ENCODE data around the gene PLEKHH2. TPM values are rescaled to one million over a fixed set of nuclear protein-coding genes. Genes with fewer than 3 reads are reported as not detected.

Gene PLEKHH2
- 0.21 TPM for total RNA-seq (2013)
- polyA plus RNA-seq (not detected), polyA minus RNA-seq (not detected in 2 replicates), total RNA-seq (0 to 5.8 (median 0.25) reads per million in 11 experiments)

DNA sequence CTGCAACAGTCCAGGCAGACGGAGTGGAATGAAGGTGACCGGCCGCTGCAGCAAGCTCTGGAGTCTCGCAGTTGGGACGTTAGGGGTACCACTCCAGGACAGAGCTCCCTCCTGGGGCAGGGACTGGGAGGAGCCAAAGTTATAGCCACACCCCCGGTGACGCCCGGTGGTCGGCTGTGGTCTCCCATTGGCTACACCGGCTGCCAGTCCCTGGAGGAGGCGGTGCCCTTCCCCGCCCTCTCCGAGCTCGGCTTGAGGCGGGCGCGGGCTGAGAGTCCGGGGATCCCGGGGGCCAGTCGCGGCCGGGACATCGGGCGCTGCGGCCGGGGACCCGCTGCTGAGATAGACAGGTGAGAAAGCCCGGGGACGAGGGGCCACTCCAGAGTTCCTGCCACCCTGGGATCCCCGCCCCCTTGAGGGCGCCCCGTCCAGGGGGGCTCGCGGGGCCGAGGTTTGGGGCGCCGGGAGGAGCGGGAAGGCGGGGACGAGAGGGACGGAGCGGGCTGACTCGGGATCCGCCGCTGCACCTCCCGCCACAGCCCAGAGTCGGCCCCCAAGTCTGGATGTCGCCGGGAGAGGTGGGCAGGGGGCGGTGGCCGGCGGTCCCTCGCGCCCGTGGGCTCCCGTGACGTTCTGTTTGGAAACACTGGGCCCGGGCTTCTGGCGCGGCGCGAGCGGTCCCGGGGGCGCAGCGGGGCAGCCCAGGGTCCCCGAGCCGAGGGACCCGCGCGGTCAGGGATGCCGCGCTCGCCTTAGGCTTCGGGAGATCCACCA lies at the start of gene PLEKHH2:
Gene PLEKHH2, plus strand, starts transcription at position 231 of the 774 bp plus-strand sequence. CDS start 7,414 bp downstream, outside the sequence.
- peaks cover 0 to 6% of the 10 kb centered on the region in 2 donors for H3K36me3 Mint-ChIP-seq
- Histone ChIP-seq H3K27ac (ENCODE audit: low read depth in 1 of 2, low read length in 2 of 2) (no peak within 1 kb of the TSS), H4K20me1 (ENCODE audit: insufficient read depth, low read length) (no peaks in the 10 kb centered on the region), H3K4me2 (replicated peaks; ENCODE audit: extremely low read depth, low read length, poor library complexity, severe bottlenecking) (peak within 1 kb of the TSS; percentile 89), H2AFZ (ENCODE audit: insufficient read depth, low read depth, low read length, poor library complexity, severe bottlenecking) (peak within 1 kb of the TSS; percentile 78), H3K4me3 (replicated peaks in 1 of 3; ENCODE audit: low read depth in 2 of 3, low read length in 3 of 3) (peak within 1 kb of the TSS; percentile 29 to 76 (median 49)), H3K9ac (ENCODE audit: insufficient read depth, low read length, poor library complexity, severe bottlenecking) (peak within 1 kb of the TSS; percentile 56), H3K4me1 (ENCODE audit: control insufficient read depth in 1 of 2, insufficient read depth in 2 of 2, low read length in 2 of 2) (peaks cover 17 to 19% of the 10 kb centered on the region in 2 donors), H3K36me3 (replicated peaks in 1 of 2; ENCODE audit: control insufficient read depth in 1 of 2, insufficient read depth in 2 of 2, low read length in 2 of 2) (no peaks in the 10 kb centered on the region), H3K9me3 (replicated peaks in 1 of 2; ENCODE audit: control insufficient read depth in 1 of 2, insufficient read depth in 1 of 2, low read length in 2 of 2) (peaks cover 4 to 9% of the 10 kb centered on the region in 2 donors), H3K27me3 (ENCODE audit: control insufficient read depth in 2 of 2, insufficient read depth in 2 of 2, low read length in 2 of 2) (peaks cover 36 to 62% of the 10 kb centered on the region in 2 donors), H3K79me2 (ENCODE audit: insufficient read depth, low read length) (no peaks in the 10 kb centered on the region)
- under 1% methylated on average over 75 of the region's 75 CpGs for WGBS (ENCODE audit: insufficient coverage)
- H3K27me3 Mint-ChIP-seq (ENCODE audit: low read depth in 3 of 3): peaks cover 44 to 68% (median 55%) of the 10 kb centered on the region in 3 donors
- H3K27ac Mint-ChIP-seq: peak within 1 kb of the TSS in 1 of 7 donors; percentile 70
- H3K4me1 Mint-ChIP-seq: peaks cover 14% of the 10 kb centered on the region
- peak within 1 kb of the TSS; percentile 72 to 90 for H3K4me3 Mint-ChIP-seq
- TF ChIP-seq, protein P1, sequence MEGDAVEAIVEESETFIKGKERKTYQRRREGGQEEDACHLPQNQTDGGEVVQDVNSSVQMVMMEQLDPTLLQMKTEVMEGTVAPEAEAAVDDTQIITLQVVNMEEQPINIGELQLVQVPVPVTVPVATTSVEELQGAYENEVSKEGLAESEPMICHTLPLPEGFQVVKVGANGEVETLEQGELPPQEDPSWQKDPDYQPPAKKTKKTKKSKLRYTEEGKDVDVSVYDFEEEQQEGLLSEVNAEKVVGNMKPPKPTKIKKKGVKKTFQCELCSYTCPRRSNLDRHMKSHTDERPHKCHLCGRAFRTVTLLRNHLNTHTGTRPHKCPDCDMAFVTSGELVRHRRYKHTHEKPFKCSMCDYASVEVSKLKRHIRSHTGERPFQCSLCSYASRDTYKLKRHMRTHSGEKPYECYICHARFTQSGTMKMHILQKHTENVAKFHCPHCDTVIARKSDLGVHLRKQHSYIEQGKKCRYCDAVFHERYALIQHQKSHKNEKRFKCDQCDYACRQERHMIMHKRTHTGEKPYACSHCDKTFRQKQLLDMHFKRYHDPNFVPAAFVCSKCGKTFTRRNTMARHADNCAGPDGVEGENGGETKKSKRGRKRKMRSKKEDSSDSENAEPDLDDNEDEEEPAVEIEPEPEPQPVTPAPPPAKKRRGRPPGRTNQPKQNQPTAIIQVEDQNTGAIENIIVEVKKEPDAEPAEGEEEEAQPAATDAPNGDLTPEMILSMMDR (IDR thresholded peaks at IDR 0.05): no peak
- intact Hi-C loops (cut with micrococcal nuclease): no loop called here
- DNase-seq: peak; percentile 55 to 64 (median 57)
- peaks cover 2 to 18% (median 13%) of the 10 kb centered on the region in 7 donors for H3K9me3 Mint-ChIP-seq

DNA sequence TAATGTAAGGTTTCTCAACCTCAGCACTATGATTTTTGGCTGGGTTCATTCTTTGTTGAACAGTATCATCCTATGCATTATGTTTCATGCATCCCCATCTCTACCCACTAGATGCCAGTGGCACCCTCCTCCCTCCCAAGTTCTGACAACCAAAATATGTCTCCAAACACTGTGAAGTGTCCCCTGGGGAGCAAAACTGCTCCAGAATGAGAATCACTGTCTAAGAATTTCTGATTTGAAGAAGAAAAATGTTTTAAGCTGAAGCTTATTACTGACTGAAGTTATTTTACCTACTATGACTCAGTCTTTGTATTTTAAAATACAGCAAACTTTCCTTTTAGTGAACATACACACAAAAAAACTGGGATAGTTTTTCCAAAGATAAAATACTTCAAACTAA lies 44.6 kb upstream of the PLEKHH2 start:
- no peak overlapping the region for H3K4me2 ChIP-seq (replicated peaks; ENCODE audit: extremely low read depth, low read length, poor library complexity, severe bottlenecking)
- Mint-ChIP-seq H3K4me3 (no peak overlapping the region), H3K27me3 (ENCODE audit: low read depth in 3 of 3) (peaks cover 0 to 2% (median 0%) of the 10 kb centered on the region in 3 donors), H3K36me3 (peaks cover 24 to 33% of the 10 kb centered on the region in 2 donors), H3K9me3 (no peaks in the 10 kb centered on the region), H3K4me1 (peaks cover 21% of the 10 kb centered on the region), H3K27ac (no peak overlapping the region)
- no peaks in the 10 kb centered on the region for H3K9me3 ChIP-seq (replicated peaks in 1 of 2; ENCODE audit: control insufficient read depth in 1 of 2, insufficient read depth in 1 of 2, low read length in 2 of 2)
- H3K27me3 ChIP-seq (ENCODE audit: control insufficient read depth in 2 of 2, insufficient read depth in 2 of 2, low read length in 2 of 2): no peaks in the 10 kb centered on the region
- no peaks in the 10 kb centered on the region for H4K20me1 ChIP-seq (ENCODE audit: insufficient read depth, low read length)
- TF ChIP-seq, protein P1 (IDR thresholded peaks at IDR 0.05): no peak
- no peak overlapping the region for H2AFZ ChIP-seq (ENCODE audit: insufficient read depth, low read depth, low read length, poor library complexity, severe bottlenecking)
- H3K79me2 ChIP-seq (ENCODE audit: insufficient read depth, low read length): peaks cover 17% of the 10 kb centered on the region
- no peak overlapping the region for H3K9ac ChIP-seq (ENCODE audit: insufficient read depth, low read length, poor library complexity, severe bottlenecking)
- intact Hi-C loops (cut with micrococcal nuclease): loop anchor here (10.0 kb wide), 3 partner anchors 402 to 772 kb away; partner anchors contain the start of genes CAMKMT (in 1 of the 2), LRPPRC (in 1 of the 2), PPM1B (in 1 of the 2) and PREPL (in 1 of the 2)
- DNase-seq: no peak
- no peak overlapping the region for H3K4me3 ChIP-seq (replicated peaks in 1 of 3; ENCODE audit: low read depth in 2 of 3, low read length in 3 of 3)
- no peak overlapping the region for H3K27ac ChIP-seq (ENCODE audit: low read depth in 1 of 2, low read length in 2 of 2)
- peaks cover 40 to 48% of the 10 kb centered on the region in 2 donors for H3K36me3 ChIP-seq (replicated peaks in 1 of 2; ENCODE audit: control insufficient read depth in 1 of 2, insufficient read depth in 2 of 2, low read length in 2 of 2)
- peaks cover 16 to 22% of the 10 kb centered on the region in 2 donors for H3K4me1 ChIP-seq (ENCODE audit: control insufficient read depth in 1 of 2, insufficient read depth in 2 of 2, low read length in 2 of 2)

All from CD14-positive monocyte (primary cell).